Muscle of arm (tissue), 12 donors: ENCODE measurements around the gene FRMD4B. TPM values are rescaled to one million over a fixed set of nuclear protein-coding genes. Genes with fewer than 3 reads are reported as not detected.
A peak's percentile ranks its signal among the peaks of the same experiment; 100 is the strongest.
"Not testable (repeated sequence)": the region's sequence is repeated elsewhere in the genome, so short reads cannot be mapped to it uniquely, and the experiment has no call there.

Experiments used
- DNase-seq: peaks from one replicate; pipeline ENCODE4 v3.0.0-alpha.2; 2013
- polyA plus RNA-seq, 12 donors: library from polyadenylated mRNA; unstranded; fragments of 120-200 nt; gene quantifications; one replicate each; pipeline ENCODE4 v1.2.1, GENCODE V29; 2013; ENCODE audit not compliant: insufficient read length in 12 of 12

The FRMD4B gene
- polyA plus RNA-seq, 12 donors: 12.1 to 29.8 (median 17.8) TPM; not detected in 1

DNA sequence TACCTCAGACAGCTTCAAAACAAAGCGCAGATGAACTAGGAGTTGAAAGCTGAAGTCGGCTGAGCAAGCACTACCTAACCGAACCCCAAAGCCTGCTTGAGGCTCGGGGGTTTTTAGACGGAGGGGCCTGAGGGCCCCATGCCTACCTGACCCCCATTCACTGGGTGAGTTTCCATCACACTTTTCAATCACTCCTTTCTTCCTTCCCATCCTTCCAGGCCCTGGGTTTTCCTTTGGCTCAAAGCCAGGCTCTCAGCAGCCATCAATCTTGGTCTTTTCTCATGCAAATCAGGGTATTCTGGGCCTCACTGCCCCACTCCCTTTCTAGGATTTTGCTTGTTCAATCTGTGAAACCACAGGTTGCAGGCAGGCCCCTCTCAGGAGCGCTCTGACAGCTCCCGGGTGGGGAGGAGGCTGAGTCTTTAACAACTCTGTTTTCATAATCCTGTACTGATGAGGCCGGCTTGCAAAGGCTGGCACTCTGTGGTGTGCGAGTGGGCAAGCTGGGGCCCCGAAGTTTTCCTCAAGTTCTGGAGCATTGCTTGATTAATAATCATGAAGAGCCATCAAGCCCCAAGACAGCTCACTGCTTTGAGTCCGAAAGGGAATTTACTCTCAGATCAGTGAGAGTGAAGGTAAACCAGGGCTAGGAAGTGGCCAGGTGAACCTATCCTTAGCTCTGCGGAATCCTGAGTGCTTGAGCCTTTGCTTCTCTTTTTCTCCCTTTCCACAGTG lies 97.6 kb downstream of the FRMD4B start:
- DNase-seq: no peak

DNA sequence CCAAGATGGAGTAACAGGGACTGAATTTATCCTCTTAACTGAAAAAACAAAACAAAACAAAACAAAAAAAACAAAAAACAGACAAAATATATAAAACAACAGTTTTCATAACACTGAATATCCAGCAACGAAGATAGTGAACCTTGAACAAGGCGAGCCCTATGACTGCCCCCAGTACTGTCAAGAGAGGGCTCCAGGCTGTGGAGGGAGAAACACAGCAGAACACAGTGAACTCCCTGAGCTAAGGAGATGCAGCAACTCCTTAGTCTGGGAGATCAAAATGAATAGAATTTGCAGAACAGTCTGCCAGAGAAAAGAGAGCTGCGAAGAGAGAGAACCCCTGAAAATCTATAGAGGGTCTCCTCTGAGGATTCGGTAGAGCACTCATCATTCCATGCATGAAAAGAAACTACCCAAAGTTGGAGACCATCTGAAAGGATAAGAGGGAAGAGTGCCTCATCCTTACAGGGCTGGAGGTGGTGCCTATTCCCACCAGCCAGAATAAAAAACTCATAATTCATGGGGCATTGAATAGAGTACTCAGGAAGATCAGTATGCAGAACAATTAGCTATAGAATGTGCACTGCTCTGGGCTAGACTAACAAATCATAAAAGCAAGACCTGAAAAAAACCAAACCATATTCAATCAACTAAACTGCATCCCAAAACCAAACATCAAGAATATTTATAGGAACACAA lies 101.8 kb downstream of the FRMD4B start:
- no peak for DNase-seq

DNA sequence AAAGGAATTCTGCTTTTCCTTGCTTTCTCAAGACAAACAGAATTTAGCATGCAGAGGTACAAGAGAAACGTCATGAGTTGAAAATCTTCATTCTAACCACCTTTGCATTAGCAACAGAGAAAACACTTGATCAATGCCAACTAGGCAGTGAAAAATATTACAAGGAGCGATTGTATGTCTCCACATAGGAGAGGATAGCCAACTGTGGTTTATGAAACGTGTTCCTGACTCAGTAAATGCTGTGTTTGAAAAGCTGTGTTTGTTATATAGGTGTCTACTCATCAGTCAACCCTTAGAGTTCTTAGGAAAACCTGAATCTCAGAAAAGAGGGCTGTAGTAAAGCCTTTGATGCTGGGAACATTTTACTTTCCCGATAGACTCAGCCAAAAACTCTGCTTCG lies 102.4 kb downstream of the FRMD4B start:
- DNase-seq: no peak

DNA sequence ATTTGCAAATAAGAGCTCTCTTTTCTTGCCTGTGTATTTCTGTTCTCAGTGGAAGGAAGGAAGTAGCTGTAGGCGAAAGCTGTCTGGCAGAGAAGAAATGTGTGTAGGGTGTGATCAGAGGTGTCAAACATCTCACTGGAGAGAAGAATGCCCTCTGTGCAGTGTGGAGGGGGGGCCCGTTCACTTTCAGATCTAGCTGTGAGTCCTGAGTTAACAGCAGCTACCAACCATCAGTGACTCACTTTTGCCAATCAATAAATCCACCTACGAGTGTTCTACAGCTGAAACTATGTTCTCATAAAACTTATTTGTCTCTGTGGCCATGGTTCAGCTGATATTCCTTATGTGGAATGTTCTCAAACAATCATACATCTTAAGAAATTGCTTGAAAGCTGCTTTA lies 103.7 kb downstream of the FRMD4B start:
- DNase-seq: no peak

DNA sequence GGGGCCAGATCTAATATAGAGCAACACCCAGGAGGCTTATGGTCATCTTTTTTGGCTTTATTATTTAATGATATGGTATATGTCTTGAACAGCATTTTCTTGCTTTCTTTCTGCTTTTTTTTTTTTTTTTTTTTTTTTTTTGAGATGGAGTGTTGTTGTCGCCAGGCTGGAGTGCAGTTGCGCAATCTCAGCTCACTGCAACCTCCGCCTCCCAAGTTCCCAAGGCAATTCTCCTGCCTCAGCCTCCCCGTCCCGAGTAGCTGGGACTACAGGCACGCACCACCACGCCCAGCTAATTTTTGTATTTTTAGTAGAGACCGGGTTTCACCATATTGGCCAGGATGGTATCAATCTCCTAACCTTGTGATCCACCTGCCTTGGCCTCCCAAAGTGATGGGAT lies 108.5 kb downstream of the FRMD4B start:
- DNase-seq: not testable (repeated sequence)

DNA sequence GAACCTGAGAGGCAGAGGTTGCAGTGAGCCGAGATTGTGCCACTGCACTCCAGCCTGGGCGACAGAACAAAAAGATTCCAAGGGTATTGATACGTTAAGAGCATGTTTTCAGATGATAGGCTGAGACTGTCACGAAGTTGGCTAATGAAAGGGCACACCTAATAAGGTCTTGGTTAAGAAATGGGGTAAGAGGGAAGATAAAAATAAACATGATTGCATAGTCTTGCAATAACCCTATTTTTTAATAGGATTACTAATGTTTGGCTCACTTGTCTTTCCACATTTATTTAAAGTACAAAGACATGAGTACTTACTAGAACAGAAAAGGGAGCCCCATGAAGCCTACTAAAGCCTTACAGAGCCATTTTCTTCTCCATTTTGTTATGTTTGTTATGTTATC lies 109.0 kb downstream of the FRMD4B start:
- DNase-seq: no peak

DNA sequence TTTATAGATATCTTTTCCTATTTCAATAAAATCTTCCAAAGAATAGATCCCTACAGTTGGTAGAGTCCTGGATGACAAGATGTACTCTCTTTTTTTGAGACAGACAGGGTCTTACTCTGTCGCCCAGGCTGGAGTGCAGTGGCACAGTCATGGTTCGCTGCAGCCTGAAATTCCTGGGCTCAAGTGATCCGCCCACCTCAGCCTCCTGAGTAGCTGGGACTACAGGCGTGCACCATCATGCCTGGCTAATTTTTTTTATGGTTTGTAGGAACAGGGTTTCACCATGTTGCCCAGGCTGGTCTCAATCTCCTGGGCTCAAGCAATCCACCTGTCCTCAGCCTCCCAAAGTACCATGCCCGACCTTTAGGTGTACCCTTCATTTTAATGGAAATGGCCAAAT lies 109.7 kb downstream of the FRMD4B start:
- DNase-seq: not testable (repeated sequence)

DNA sequence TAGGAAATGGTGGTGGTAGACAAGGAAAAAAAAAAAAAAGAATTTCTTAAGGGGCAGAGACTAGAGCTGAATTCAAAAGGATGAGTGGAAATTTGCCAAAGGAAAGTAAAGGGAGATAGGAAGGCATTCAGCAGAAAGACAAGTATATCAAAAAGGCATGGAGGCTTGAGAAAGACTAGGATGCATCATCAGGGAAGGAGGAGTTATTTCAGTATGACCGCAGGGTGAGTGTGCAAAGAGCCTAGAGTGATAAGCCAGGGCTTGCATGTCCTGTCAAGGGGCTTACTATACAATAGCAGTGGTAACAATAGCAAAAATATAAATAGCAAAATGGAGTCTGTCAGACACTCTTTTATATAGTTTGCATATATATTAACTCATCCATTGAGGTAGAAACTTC lies 112.0 kb downstream of the FRMD4B start:
- DNase-seq: no peak

DNA sequence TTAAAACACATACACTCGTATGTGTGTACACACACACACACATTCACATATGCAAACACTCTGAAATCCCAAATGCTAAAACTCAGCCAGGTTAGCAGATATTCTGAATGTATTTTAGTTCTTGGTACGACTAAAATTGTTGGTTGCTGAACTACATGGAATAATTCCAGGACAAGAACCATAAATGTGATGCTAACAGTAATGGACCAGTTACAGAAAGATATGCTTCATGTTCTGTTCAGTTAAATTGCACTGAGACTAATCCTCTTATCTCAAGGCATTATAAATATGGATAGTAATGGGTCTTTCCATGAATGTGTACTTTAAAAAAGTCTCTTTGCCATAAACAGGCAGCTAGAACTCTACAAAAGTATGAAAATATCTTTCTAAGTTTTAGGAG lies 113.3 kb downstream of the FRMD4B start:
- no peak for DNase-seq

DNA sequence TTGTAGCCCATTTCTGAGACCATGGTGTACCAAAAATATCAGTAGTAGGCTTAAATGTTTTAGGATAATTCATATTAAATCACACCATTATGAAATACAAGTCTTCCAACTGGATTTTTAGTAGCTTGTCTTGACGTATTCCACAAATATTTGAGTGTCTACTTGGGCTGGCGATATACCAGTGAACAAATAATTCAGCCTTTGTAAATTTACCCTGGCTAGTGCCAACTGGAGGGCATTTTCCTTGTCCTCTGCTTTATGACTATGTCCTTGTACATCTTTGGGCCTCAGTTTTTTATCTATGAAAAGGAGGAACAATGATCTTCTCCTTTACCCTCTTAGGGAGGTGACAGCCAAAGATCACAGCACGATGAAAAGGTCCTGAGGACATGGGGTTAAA lies 114.8 kb downstream of the FRMD4B start:
- no peak for DNase-seq

DNA sequence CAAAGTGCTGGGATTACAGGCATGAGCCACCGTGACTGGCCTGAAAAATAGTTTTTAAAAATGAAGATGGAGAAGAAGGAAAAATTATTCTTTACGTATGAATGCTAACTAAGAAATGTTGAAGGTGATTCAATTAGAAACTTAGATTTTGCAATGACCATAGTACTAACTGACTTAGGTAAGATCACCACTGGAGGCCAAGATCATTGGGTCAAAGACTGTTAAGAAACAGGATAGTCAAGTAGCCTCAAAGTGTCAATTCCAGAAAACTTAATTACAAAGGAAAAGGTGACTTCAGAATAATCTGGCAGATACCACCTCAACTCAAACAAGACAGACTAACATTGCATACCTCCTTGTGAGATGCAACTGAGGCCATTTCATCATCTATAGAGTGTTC lies 119.3 kb downstream of the FRMD4B start:
- no peak for DNase-seq

DNA sequence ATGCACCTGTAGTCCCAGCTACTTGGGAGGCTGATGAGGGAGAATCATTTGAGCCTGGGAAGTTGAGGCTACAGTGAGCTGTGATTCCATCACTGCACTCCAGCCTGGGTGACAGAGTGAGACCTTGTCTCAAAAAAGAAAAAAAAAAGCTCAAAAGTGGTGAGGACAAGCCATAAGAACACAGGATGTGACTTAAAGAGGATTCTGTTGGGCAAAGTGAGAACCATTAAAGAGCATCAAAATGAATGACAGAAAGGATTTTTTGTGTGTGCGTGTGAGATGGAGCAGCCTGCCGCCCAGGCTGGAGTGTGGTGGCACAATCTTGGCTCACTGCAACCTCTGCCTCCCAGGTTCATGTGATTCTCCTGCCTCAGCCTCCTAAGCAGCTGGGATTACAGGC lies 119.8 kb downstream of the FRMD4B start:
- not testable (repeated sequence) for DNase-seq

DNA sequence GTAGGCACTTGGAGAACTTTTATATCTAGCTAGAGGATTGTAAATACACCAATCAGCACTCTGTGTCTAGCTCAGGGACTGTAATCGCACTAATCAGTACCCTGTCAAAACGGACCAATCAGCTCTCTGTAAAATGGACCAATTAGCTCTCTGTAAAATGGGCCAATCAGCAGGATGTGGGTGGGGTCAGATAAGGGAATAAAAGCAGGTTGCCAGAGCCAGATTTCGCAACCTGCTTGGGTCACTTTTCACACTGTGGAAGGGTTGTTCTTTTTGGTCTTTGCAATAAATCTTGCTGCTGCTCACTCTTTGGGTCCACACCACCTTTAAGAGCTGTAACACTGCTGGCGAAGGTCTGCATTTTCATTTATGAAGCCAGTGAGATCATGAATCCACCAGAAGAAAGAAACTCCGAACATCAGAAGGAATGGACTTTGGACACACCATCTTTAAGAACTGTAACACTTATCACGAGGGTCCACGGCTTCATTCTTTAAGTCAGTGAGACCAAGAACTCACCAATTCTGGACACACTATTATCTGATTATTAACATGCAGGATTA lies 125.0 kb downstream of the FRMD4B start:
- DNase-seq: not testable (repeated sequence)

DNA sequence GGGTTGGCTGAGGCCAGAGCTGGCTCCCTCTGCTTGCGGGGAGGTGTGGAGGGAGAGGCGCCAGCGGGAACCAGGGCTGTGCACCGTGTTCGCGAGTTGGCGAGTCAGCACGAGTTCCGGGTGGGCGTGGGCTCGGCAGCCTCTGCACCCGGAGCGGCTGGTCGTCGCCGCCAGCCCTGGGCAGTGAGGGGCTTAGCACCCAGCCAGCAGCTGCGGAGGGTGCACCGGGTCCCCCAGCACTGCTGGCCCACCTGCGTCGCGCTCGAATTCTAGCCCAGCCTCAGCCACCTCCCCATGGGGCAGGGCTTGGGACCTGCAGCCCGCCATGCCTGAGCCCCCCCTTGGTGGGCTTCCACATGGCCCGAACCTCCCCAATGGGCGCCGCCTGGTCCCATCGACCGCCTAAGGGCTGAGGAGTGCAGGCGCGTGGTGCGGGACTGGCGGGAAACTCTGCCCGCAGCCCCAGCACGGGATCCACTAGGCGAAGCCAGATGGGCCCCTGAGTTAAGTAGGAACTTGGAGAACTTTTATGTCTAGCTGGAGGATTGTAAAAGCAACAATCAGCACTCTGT lies 125.6 kb downstream of the FRMD4B start:
- DNase-seq: no peak

DNA sequence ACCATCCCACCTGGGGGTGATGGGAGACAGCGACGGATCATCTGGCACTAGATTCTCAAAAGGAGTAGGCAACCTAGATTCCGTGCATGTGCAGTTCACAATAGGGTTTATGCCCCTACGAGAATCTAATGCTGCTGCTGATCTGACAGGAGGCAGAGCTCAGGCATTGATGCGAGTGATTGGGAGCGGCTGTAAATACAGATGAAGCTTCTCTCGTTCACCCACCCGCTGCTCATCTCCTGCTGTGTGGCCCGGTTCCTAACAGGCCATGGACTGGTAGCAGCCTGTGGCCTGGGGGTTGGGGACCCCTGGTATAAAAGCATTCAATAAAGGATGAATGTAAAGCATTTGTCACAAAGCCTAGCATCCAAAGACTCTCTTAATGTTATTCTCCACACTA lies 126.8 kb downstream of the FRMD4B start:
- DNase-seq: no peak

DNA sequence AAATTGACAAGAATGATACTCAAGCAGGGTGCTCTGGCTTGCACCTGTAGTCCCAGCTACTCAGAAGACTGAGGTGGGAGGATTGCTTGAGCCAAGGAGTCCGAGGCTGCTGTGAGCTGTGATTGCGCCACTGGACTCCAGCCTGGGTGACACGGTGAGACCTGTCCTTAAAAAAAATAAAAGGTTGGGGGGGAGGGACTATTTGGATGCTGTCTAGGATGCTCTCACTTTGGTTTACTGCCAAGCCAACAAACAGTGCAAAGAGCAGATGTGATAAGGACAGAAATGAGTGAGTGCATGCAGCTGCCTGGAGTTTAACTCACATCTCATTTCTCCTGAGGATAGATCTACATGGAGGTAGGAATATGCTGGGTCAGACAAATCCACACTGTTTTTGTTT lies 130.0 kb downstream of the FRMD4B start:
- DNase-seq: no peak

DNA sequence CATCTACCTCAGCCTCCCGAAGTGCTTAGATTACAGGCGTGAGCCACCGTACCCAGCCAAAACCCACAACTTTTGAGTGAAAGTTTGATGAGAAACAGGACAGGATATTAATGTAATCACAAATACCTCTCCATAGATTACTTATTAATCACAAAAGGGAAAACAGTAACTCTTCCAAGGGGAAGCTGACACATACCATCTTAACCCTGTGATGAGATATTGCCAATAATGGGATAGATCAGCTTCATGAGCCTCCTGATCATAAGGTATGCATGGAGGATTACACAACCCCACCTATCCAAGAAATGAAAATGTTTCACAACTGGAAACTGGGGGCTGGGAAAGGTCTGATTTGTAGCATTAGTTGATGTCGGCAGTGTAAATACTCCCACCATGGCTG lies 131.5 kb downstream of the FRMD4B start:
- no peak for DNase-seq

DNA sequence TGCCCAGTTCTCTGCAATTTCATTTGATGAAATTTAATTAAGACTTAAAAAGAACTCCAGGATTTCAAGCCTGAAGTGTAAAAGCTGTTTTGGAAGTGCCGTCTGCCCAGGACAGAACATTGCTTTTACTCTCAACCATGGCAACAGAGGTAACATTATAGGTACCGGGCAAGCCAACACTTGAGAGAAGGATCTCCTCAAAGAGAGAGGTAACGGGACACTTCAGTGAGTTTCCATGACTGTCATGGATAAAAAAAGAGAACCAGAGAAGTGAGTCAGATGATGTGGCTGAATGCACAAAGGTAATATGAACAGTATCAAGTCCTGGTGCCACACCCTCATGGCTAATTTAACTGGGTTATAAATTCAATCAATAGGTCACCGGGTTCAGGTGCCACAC lies 133.3 kb downstream of the FRMD4B start:
- no peak for DNase-seq

DNA sequence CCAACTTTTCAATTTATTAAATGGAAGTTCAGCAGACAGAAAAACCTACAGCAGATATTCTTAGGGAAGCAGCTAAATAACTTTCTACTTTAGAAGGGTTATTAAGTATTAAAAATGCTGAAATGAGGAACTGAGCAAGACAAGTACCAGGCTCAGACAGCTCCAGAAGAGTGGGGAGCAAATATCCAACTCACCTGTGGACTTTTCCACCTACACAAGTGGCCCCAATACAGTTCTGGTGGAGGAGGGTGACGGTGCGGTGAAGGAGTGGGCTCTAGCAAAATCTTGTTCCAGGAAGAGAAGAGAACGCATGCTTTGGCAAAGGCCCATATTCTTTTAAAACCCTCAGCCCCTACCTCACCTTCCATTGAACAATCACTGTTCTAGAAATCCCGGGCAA lies 133.7 kb downstream of the FRMD4B start:
- DNase-seq: no peak

DNA sequence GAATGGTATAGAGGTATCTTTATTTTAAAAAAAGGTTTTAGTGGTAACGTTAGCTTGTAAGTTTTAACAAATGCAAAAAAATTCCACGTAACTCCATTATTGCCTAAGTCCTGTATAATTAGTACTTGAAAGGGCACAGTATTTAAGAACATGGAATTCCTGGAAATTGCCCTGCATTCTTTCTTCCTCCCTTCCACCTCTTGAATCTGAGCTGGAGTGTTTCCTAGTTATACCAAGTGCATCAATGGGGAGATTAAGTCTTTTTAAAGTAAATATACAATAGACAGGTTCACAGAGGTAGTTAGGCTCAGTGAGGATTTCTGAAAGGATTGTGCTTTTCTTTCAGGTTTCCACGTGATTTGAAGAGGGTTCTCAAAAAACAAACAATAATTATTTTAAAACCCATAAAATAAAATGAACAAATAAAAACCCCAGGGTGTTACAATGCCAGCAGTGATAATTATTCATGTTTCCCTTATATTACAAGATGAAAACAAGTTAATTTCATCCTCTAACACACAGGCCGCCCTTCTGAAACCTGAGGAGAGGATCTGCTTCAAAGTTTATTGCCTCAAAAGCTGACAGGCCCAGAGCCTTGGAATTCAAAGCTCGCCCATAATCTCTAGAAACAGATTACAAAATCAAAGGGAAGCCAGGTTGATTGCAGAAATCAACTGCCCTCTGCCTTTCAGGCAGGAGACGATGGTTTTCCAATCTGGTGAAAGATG lies 134.6 kb downstream of the FRMD4B start:
- DNase-seq: no peak

DNA sequence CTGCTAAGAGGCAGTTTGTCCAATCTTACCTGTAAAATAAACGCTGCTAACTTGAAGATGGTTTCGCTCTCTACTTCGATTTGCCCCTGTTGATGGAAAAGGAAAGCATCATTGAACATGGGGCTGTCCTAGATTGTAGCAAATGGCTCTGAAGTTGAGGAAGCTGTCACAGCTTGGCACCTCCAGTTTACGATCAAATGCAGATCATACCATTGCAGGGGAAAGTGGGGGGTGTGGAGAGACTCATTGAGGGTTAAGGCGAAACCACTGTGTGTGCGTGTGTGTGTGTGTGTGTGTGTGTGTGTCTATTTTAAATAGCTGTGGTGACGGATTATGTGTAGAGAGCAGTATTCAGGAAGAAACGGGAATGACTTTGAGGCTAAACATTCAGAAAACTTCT lies 135.9 kb downstream of the FRMD4B start:
- DNase-seq: peak; percentile 62

DNA sequence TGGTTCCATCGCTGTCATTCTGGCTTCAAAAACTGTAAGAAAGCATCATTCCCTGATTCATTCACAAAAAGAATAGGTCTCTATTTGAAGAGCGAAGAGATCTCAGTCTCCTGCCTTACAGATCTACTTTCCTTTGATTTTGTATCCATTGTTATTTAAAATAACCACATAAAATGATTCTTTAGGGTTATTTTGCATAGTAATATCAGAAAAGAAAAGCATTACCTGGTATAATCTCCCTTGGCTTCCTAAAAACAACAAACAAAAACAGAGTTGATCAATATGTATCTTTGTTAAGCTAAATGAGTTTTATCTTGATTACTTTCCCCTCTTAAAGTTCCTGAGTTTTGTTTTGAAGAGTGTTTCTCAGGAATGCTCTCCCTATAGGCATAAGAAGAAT lies 136.9 kb downstream of the FRMD4B start:
- no peak for DNase-seq
